ENCODE data around the gene TUBAL3. TPM values are rescaled to one million over a fixed set of nuclear protein-coding genes. Genes with fewer than 3 reads are reported as not detected.

The TUBAL3 gene
- total and polyA plus RNA-seq, 4 donors: 0.75 TPM; not detected in 3

GRCh38 chr10:5449227-5449626 is 44.6 kb upstream of the TUBAL3 start:
- no peak for DNase-seq (ENCODE audit: low spot score)
- Histone ChIP-seq H3K9me3 (ENCODE audit: control insufficient read depth in 4 of 4, low read length in 3 of 4) (no peaks in the 10 kb centered on the region), H3K9ac (ENCODE audit: low read depth in 1 of 2, low read length in 2 of 2) (peak overlapping the region; percentile 92 to 100), H3K27me3 (ENCODE audit: control insufficient read depth in 4 of 4, insufficient read depth in 4 of 4, low read length in 3 of 4) (no peaks in the 10 kb centered on the region), H3K4me1 (ENCODE audit: control insufficient read depth in 4 of 4, insufficient read depth in 4 of 4, low read length in 3 of 4) (peaks cover 0 to 22% (median 9%) of the 10 kb centered on the region in 4 donors), H3K27ac (ENCODE audit: low read depth in 1 of 2, low read length in 2 of 2) (peak overlapping the region; percentile 80 to 81), H3K4me3 (ENCODE audit: low read depth in 1 of 3, low read length in 3 of 3) (peak overlapping the region in 2 of 3 donors; percentile 45 to 83), H3K36me3 (ENCODE audit: control insufficient read depth in 4 of 4, insufficient read depth in 3 of 4, low read depth in 1 of 4, low read length in 3 of 4) (peaks cover 1 to 22% (median 18%) of the 10 kb centered on the region in 4 donors)
- no peak for TF ChIP-seq NR2F2 (IDR thresholded peaks at IDR 0.05)
- no peak for TF ChIP-seq ATF3 (IDR thresholded peaks at IDR 0.05)
- TF ChIP-seq HNF4A (conservative IDR thresholded peaks at IDR 0.05): no peak
- no peak for TF ChIP-seq SP1 (IDR thresholded peaks at IDR 0.05)
- no peak for TF ChIP-seq YY1 (IDR thresholded peaks at IDR 0.05)
- 14% methylated on average over 2 of the region's 2 CpGs for WGBS

DNA sequence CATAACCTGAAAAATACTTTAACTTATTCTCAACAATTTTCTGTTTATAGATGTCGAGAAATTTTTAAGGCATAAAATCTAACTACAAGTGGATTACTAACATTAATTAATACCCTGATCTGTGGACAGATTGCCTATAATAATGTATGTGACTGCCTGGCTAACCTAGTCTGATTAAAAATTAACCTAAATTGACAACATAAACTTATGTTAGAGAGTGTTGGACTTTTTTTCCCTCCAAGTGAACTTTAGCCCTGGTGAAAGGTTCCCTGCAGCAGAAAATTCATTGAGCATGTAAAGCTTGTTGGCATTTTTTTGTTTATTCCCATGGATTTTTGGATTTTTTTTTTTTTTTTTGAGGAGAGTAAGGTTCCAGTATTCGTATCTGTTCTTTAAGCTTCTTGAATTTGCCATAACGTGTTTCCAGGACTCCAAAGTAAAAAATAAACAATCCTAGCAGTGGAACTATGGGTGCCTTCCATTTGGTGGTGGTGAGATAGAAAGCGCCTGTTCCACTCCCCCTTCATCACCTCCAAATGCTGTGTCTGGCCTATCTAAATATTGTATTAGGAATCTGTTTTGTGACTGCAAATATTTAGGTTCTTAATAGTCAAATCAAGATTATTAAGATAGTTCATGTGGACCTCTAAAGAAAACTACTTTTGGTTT is 43.8 kb upstream of the TUBAL3 start:
- Histone ChIP-seq H3K27me3 (ENCODE audit: control insufficient read depth in 4 of 4, insufficient read depth in 4 of 4, low read length in 3 of 4) (no peaks in the 10 kb centered on the region), H3K4me3 (ENCODE audit: low read depth in 1 of 3, low read length in 3 of 3) (peak overlapping the region; percentile 62 to 83 (median 77)), H3K9me3 (ENCODE audit: control insufficient read depth in 4 of 4, low read length in 3 of 4) (no peaks in the 10 kb centered on the region), H3K27ac (ENCODE audit: low read depth in 1 of 2, low read length in 2 of 2) (peak overlapping the region; percentile 80 to 81), H3K9ac (ENCODE audit: low read depth in 1 of 2, low read length in 2 of 2) (peak overlapping the region; percentile 92 to 100), H3K36me3 (ENCODE audit: control insufficient read depth in 4 of 4, insufficient read depth in 3 of 4, low read depth in 1 of 4, low read length in 3 of 4) (peaks cover 1 to 14% (median 11%) of the 10 kb centered on the region in 4 donors), H3K4me1 (ENCODE audit: control insufficient read depth in 4 of 4, insufficient read depth in 4 of 4, low read length in 3 of 4) (peaks cover 0 to 22% (median 9%) of the 10 kb centered on the region in 4 donors)
- peak; percentile 20 for TF ChIP-seq FOXA1 (IDR thresholded peaks at IDR 0.05)
- no peak for TF ChIP-seq EGR1 (IDR thresholded peaks at IDR 0.05; ENCODE audit: low read depth in 2 of 2)
- TF ChIP-seq ZBTB33 (IDR thresholded peaks at IDR 0.05): peak; percentile 66
- peak; percentile 63 for TF ChIP-seq YY1 (IDR thresholded peaks at IDR 0.05)
- no peak for TF ChIP-seq NR2F2 (IDR thresholded peaks at IDR 0.05)
- peak; percentile 95 to 98 for TF ChIP-seq HNF4A (conservative IDR thresholded peaks at IDR 0.05)
- peak; percentile 78 for TF ChIP-seq HNF4G (IDR thresholded peaks at IDR 0.05)
- TF ChIP-seq JUND (IDR thresholded peaks at IDR 0.05): peak in 1 of 2 donors; percentile 23
- TF ChIP-seq, protein P1, sequence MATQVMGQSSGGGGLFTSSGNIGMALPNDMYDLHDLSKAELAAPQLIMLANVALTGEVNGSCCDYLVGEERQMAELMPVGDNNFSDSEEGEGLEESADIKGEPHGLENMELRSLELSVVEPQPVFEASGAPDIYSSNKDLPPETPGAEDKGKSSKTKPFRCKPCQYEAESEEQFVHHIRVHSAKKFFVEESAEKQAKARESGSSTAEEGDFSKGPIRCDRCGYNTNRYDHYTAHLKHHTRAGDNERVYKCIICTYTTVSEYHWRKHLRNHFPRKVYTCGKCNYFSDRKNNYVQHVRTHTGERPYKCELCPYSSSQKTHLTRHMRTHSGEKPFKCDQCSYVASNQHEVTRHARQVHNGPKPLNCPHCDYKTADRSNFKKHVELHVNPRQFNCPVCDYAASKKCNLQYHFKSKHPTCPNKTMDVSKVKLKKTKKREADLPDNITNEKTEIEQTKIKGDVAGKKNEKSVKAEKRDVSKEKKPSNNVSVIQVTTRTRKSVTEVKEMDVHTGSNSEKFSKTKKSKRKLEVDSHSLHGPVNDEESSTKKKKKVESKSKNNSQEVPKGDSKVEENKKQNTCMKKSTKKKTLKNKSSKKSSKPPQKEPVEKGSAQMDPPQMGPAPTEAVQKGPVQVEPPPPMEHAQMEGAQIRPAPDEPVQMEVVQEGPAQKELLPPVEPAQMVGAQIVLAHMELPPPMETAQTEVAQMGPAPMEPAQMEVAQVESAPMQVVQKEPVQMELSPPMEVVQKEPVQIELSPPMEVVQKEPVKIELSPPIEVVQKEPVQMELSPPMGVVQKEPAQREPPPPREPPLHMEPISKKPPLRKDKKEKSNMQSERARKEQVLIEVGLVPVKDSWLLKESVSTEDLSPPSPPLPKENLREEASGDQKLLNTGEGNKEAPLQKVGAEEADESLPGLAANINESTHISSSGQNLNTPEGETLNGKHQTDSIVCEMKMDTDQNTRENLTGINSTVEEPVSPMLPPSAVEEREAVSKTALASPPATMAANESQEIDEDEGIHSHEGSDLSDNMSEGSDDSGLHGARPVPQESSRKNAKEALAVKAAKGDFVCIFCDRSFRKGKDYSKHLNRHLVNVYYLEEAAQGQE (IDR thresholded peaks at IDR 0.05): peak; percentile 53
- no peak for TF ChIP-seq FOXA2 (IDR thresholded peaks at IDR 0.05)
- TF ChIP-seq RAD21 (IDR thresholded peaks at IDR 0.05): peak in 1 of 2 donors; percentile 53
- TF ChIP-seq GABPA (IDR thresholded peaks at IDR 0.05 in 1 of 2, conservative IDR thresholded peaks at IDR 0.05 in 1 of 2): no peak
- peak; percentile 62 for TF ChIP-seq MAX (IDR thresholded peaks at IDR 0.05)
- peak; percentile 46 for TF ChIP-seq SP1 (IDR thresholded peaks at IDR 0.05)
- no peak for TF ChIP-seq ATF3 (IDR thresholded peaks at IDR 0.05)
- TF ChIP-seq, protein P2, sequence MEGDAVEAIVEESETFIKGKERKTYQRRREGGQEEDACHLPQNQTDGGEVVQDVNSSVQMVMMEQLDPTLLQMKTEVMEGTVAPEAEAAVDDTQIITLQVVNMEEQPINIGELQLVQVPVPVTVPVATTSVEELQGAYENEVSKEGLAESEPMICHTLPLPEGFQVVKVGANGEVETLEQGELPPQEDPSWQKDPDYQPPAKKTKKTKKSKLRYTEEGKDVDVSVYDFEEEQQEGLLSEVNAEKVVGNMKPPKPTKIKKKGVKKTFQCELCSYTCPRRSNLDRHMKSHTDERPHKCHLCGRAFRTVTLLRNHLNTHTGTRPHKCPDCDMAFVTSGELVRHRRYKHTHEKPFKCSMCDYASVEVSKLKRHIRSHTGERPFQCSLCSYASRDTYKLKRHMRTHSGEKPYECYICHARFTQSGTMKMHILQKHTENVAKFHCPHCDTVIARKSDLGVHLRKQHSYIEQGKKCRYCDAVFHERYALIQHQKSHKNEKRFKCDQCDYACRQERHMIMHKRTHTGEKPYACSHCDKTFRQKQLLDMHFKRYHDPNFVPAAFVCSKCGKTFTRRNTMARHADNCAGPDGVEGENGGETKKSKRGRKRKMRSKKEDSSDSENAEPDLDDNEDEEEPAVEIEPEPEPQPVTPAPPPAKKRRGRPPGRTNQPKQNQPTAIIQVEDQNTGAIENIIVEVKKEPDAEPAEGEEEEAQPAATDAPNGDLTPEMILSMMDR (IDR thresholded peaks at IDR 0.05; ENCODE audit: low read depth, low read length, missing input control): no peak
- peak; percentile 29 to 79 for TF ChIP-seq RXRA (IDR thresholded peaks at IDR 0.05)
- TF ChIP-seq TAF1 (conservative IDR thresholded peaks at IDR 0.05): peak; percentile 38
- 21% methylated on average over 4 of the region's 4 CpGs for WGBS
- no peak for DNase-seq (ENCODE audit: low spot score)
